ENCODE results near the gene PPIE.

PPIE gene

GRCh38 chr1:39721664-39722063, 17.0 kb upstream of the PPIE start:
- H3K27me3 ChIP-seq (ENCODE audit: low read depth, low read length) = peaks cover 7% of the 10 kb centered on the region
- H3K27ac ChIP-seq (ENCODE audit: low read length) = no peak overlapping the region

DNA sequence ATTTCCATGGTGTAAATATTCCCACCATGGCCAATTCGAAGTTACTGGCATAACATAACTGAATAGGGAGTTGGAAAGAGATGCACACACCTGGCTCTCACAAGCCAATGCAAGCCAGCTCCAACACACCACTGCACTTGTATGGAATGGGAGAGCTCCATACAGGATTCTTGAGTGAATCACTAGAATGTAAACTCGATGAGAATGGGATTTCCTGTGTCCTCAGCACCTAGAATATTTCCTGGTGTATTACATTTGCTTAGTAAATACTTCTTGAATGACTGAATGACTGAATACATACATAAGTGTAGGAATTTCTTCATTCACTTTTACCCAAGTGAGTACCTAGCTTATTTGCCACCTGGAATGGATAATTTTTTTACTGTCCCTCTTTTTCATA, 16.2 kb upstream of the PPIE start:
- Histone ChIP-seq H3K4me3 (ENCODE audit: low read depth in 1 of 2, low read length in 2 of 2) (no peak overlapping the region), H3K4me1 (ENCODE audit: control insufficient read depth in 1 of 2, insufficient read depth in 2 of 2, low read length in 2 of 2) (no peaks in the 10 kb centered on the region), H3K36me3 (ENCODE audit: control insufficient read depth in 1 of 2, insufficient read depth in 2 of 2, low read length in 2 of 2) (no peaks in the 10 kb centered on the region), H3K27me3 (ENCODE audit: low read depth, low read length) (peaks cover 7% of the 10 kb centered on the region), H3K9me3 (ENCODE audit: control insufficient read depth in 1 of 2, low read length in 2 of 2) (no peaks in the 10 kb centered on the region), H3K27ac (ENCODE audit: low read length) (no peak overlapping the region)

More at GRCh38 chr1:39721664-39722063, 17.0 kb upstream of the PPIE start:
- Histone ChIP-seq H3K36me3 (ENCODE audit: control insufficient read depth in 1 of 2, insufficient read depth in 2 of 2, low read length in 2 of 2) (no peaks in the 10 kb centered on the region), H3K4me3 (ENCODE audit: low read depth in 1 of 2, low read length in 2 of 2) (no peak overlapping the region), H3K4me1 (ENCODE audit: control insufficient read depth in 1 of 2, insufficient read depth in 2 of 2, low read length in 2 of 2) (no peaks in the 10 kb centered on the region), H3K9me3 (ENCODE audit: control insufficient read depth in 1 of 2, low read length in 2 of 2) (no peaks in the 10 kb centered on the region)

DNA sequence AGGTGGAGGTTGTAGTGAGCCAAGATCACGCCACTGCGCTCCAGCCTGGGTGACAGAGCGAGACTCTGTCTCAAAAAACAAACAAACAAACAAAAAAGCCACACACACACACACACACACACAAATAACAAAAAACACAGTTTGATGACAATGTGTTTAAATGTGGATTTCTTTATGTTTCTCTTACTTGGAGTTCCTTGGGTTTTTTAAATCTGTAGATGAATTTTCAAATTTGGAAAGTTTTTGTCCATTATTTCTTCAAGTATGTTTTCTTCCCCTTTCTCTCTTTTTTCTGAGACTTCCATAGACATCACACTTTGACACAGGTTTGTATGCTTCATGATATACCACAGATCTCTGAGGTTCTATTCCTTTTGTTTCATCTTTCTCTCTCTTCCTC, 12.1 kb upstream of the PPIE start:
- H3K27me3 ChIP-seq (ENCODE audit: low read depth, low read length) = peaks cover 19% of the 10 kb centered on the region
- H3K36me3 ChIP-seq (ENCODE audit: control insufficient read depth in 1 of 2, insufficient read depth in 2 of 2, low read length in 2 of 2) = no peaks in the 10 kb centered on the region
- H3K27ac ChIP-seq (ENCODE audit: low read length) = no peak overlapping the region
- no peaks in the 10 kb centered on the region for H3K9me3 ChIP-seq (ENCODE audit: control insufficient read depth in 1 of 2, low read length in 2 of 2)
- no peaks in the 10 kb centered on the region for H3K4me1 ChIP-seq (ENCODE audit: control insufficient read depth in 1 of 2, insufficient read depth in 2 of 2, low read length in 2 of 2)
- H3K4me3 ChIP-seq (ENCODE audit: low read depth in 1 of 2, low read length in 2 of 2) = no peak overlapping the region

GRCh38 chr1:39727221-39727931, 11.3 kb upstream of the PPIE start:
- peaks cover 19% of the 10 kb centered on the region for H3K27me3 ChIP-seq (ENCODE audit: low read depth, low read length)

DNA sequence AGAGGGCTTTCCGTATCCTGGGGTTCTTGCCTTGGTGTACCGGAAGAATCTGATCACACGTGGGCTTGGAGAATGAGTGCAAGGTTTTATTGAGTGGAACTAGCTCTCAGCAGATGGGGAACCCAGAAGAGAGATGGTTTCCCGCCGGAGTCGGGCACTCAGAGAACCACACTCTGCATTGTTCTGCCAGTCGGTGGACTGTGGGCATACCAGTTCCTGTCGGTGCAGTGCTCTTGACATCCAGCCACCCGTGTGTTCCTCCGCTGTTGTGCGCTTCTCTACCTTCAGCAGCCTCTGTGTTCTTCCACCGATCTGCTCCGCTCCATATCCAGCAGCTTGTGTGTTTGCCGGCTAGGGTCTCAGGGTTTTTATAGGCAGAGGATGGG, 10.8 kb upstream of the PPIE start:
- Histone ChIP-seq H3K4me1 (ENCODE audit: control insufficient read depth in 1 of 2, insufficient read depth in 2 of 2, low read length in 2 of 2) (no peaks in the 10 kb centered on the region), H3K36me3 (ENCODE audit: control insufficient read depth in 1 of 2, insufficient read depth in 2 of 2, low read length in 2 of 2) (no peaks in the 10 kb centered on the region), H3K27ac (ENCODE audit: low read length) (no peak overlapping the region), H3K4me3 (ENCODE audit: low read depth in 1 of 2, low read length in 2 of 2) (no peak overlapping the region), H3K27me3 (ENCODE audit: low read depth, low read length) (peaks cover 19% of the 10 kb centered on the region), H3K9me3 (ENCODE audit: control insufficient read depth in 1 of 2, low read length in 2 of 2) (no peaks in the 10 kb centered on the region)

More at GRCh38 chr1:39727221-39727931, 11.3 kb upstream of the PPIE start:
- H3K27ac ChIP-seq (ENCODE audit: low read length) = no peak overlapping the region
- no peak overlapping the region for H3K4me3 ChIP-seq (ENCODE audit: low read depth in 1 of 2, low read length in 2 of 2)
- no peaks in the 10 kb centered on the region for H3K4me1 ChIP-seq (ENCODE audit: control insufficient read depth in 1 of 2, insufficient read depth in 2 of 2, low read length in 2 of 2)
- no peaks in the 10 kb centered on the region for H3K9me3 ChIP-seq (ENCODE audit: control insufficient read depth in 1 of 2, low read length in 2 of 2)
- no peaks in the 10 kb centered on the region for H3K36me3 ChIP-seq (ENCODE audit: control insufficient read depth in 1 of 2, insufficient read depth in 2 of 2, low read length in 2 of 2)

DNA sequence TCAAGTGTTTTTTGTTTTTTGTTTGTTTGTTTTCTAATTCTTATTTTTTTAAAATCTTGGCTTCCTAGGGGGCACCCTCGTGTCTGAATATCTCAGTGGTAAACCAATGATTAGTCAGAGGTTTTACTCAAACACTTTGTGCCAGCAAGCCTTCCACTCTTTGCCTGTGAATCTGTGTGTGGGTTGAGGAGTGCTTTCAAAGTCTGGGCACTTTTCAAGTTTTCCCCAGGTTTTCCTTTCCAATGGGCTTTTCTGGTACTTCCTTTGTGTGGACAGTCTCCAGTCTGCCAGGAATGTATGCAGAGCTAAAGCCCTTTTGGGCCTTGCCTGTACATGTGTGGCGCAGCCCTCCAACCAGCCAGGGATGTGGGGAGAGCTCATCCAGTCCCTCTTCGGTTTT, 9.7 kb upstream of the PPIE start:
- no peaks in the 10 kb centered on the region for H3K9me3 ChIP-seq (ENCODE audit: control insufficient read depth in 1 of 2, low read length in 2 of 2)
- no peak overlapping the region for H3K4me3 ChIP-seq (ENCODE audit: low read depth in 1 of 2, low read length in 2 of 2)
- peaks cover 19% of the 10 kb centered on the region for H3K27me3 ChIP-seq (ENCODE audit: low read depth, low read length)
- H3K36me3 ChIP-seq (ENCODE audit: control insufficient read depth in 1 of 2, insufficient read depth in 2 of 2, low read length in 2 of 2) = no peaks in the 10 kb centered on the region
- no peak overlapping the region for H3K27ac ChIP-seq (ENCODE audit: low read length)
- peaks cover 0 to 9% of the 10 kb centered on the region in 2 donors for H3K4me1 ChIP-seq (ENCODE audit: control insufficient read depth in 1 of 2, insufficient read depth in 2 of 2, low read length in 2 of 2)

DNA sequence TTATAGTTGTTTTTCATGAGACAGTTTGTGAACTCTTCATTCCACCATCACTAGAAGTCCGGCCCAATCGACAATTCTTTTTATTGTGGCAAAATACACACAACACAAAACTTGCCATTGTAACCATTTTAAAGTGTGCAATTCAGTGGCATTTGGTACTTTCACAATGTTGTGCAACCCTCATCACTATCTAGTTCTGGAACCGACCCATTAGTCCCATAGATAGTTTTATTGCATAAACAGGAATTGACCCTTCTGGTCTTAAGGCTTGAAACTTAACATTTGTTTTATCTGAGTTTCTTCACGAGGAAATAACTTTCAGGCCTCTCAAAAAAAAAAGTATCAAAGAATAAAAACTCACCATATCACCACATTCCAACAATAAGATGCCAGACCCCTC, 8.8 kb upstream of the PPIE start:
- Histone ChIP-seq H3K27me3 (ENCODE audit: low read depth, low read length) (peaks cover 19% of the 10 kb centered on the region), H3K4me3 (ENCODE audit: low read depth in 1 of 2, low read length in 2 of 2) (no peak overlapping the region), H3K36me3 (ENCODE audit: control insufficient read depth in 1 of 2, insufficient read depth in 2 of 2, low read length in 2 of 2) (no peaks in the 10 kb centered on the region), H3K9me3 (ENCODE audit: control insufficient read depth in 1 of 2, low read length in 2 of 2) (no peaks in the 10 kb centered on the region), H3K27ac (ENCODE audit: low read length) (no peak overlapping the region), H3K4me1 (ENCODE audit: control insufficient read depth in 1 of 2, insufficient read depth in 2 of 2, low read length in 2 of 2) (peaks cover 0 to 10% of the 10 kb centered on the region in 2 donors)

DNA sequence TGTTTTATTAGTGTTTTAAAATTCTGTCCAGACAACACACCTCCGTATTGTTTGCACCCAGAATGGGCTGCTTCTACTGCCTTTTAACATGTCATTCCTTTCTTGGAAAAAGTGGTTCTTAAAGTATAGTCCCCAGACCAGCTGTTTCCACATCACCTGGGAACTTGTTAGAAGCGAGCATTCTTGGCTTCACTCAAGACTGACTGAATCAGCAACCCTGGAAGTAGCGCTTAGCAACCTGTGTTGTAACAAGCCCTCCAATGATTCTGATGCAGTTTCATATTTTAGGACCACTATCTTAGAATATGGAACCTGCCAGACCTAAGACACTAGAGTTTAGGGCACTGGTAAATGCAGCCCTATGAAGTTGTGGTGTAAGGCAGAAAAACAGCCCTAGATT, 6.0 kb upstream of the PPIE start:
- Histone ChIP-seq H3K9me3 (ENCODE audit: control insufficient read depth in 1 of 2, low read length in 2 of 2) (no peaks in the 10 kb centered on the region), H3K4me3 (ENCODE audit: low read depth in 1 of 2, low read length in 2 of 2) (no peak overlapping the region), H3K4me1 (ENCODE audit: control insufficient read depth in 1 of 2, insufficient read depth in 2 of 2, low read length in 2 of 2) (peaks cover 0 to 10% of the 10 kb centered on the region in 2 donors), H3K36me3 (ENCODE audit: control insufficient read depth in 1 of 2, insufficient read depth in 2 of 2, low read length in 2 of 2) (no peaks in the 10 kb centered on the region), H3K27me3 (ENCODE audit: low read depth, low read length) (peaks cover 16% of the 10 kb centered on the region), H3K27ac (ENCODE audit: low read length) (no peak overlapping the region)

GRCh38 chr1:39733161-39733560, 5.5 kb upstream of the PPIE start:
- H3K36me3 ChIP-seq (ENCODE audit: control insufficient read depth in 1 of 2, insufficient read depth in 2 of 2, low read length in 2 of 2) = no peaks in the 10 kb centered on the region
- peaks cover 12% of the 10 kb centered on the region for H3K27me3 ChIP-seq (ENCODE audit: low read depth, low read length)
- H3K27ac ChIP-seq (ENCODE audit: low read length) = no peak overlapping the region
- no peaks in the 10 kb centered on the region for H3K9me3 ChIP-seq (ENCODE audit: control insufficient read depth in 1 of 2, low read length in 2 of 2)
- H3K4me1 ChIP-seq (ENCODE audit: control insufficient read depth in 1 of 2, insufficient read depth in 2 of 2, low read length in 2 of 2) = peaks cover 0 to 10% of the 10 kb centered on the region in 2 donors
- H3K4me3 ChIP-seq (ENCODE audit: low read depth in 1 of 2, low read length in 2 of 2) = no peak overlapping the region

DNA sequence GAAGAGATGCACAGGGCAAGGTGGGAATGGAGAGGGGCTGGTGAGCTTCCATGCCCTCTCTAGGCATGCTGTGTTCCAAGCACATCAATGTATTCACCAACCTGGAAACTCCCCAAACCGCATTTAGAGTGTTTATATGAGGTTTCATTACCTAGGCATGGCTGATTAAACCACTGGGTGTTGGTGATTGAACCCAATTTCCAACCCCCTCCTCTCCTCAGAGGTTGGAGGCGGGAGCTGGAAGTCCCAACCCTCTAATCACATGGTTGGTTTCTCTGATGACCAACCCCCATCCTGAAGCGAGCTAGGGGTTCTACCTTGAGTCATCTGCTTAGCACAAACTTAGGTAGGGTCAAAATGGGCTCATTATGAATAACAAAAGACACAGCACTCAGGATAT, 3.0 kb upstream of the PPIE start:
- no peak overlapping the region for H3K4me3 ChIP-seq (ENCODE audit: low read depth in 1 of 2, low read length in 2 of 2)

GRCh38 chr1:39737546-39738169, 1.0 kb upstream of the PPIE start:
- Histone ChIP-seq H3K4me3 (ENCODE audit: low read depth in 1 of 2, low read length in 2 of 2) (no peak overlapping the region), H3K27ac (ENCODE audit: low read length) (no peak overlapping the region), H3K36me3 (ENCODE audit: control insufficient read depth in 1 of 2, insufficient read depth in 2 of 2, low read length in 2 of 2) (peaks cover 16 to 20% of the 10 kb centered on the region in 2 donors), H3K4me1 (ENCODE audit: control insufficient read depth in 1 of 2, insufficient read depth in 2 of 2, low read length in 2 of 2) (peaks cover 8 to 24% of the 10 kb centered on the region in 2 donors), H3K9me3 (ENCODE audit: control insufficient read depth in 1 of 2, low read length in 2 of 2) (no peaks in the 10 kb centered on the region), H3K27me3 (ENCODE audit: low read depth, low read length) (no peaks in the 10 kb centered on the region)

More for the DNA sequence above, 3.0 kb upstream of the PPIE start:
- Histone ChIP-seq H3K9me3 (ENCODE audit: control insufficient read depth in 1 of 2, low read length in 2 of 2) (no peaks in the 10 kb centered on the region), H3K4me1 (ENCODE audit: control insufficient read depth in 1 of 2, insufficient read depth in 2 of 2, low read length in 2 of 2) (peaks cover 8 to 24% of the 10 kb centered on the region in 2 donors), H3K36me3 (ENCODE audit: control insufficient read depth in 1 of 2, insufficient read depth in 2 of 2, low read length in 2 of 2) (peaks cover 2% of the 10 kb centered on the region in 2 donors), H3K27me3 (ENCODE audit: low read depth, low read length) (no peaks in the 10 kb centered on the region), H3K27ac (ENCODE audit: low read length) (no peak overlapping the region)

Data from muscle layer of duodenum (tissue), 2 donors.